IPS-15b (cell line): Measurements from ENCODE around the gene GATA5.

Experiments
- H3K27me3 ChIP-seq: one replicate; pipeline ENCODE4 v1.6.1; 2013; ENCODE audit warnings: low read length; ENCODE audit not compliant: control insufficient read depth, insufficient read depth
- H3K36me3 ChIP-seq: one replicate; pipeline ENCODE4 v1.6.1; 2013; ENCODE audit warnings: low read length; ENCODE audit not compliant: control insufficient read depth, insufficient read depth
- H3K4me1 ChIP-seq: one replicate; pipeline ENCODE4 v1.6.1; 2013; ENCODE audit warnings: mild to moderate bottlenecking, low read length; ENCODE audit not compliant: control insufficient read depth, insufficient read depth
- H3K4me3 ChIP-seq: one replicate; pipeline ENCODE4 v1.5.1; 2013; ENCODE audit warnings: low read depth, low read length
- H3K9ac ChIP-seq: one replicate; pipeline ENCODE4 v1.6.1; 2013; ENCODE audit warnings: low read depth, mild to moderate bottlenecking, low read length
- H3K9me3 ChIP-seq: one replicate; pipeline ENCODE4 v1.6.1; 2013; ENCODE audit warnings: mild to moderate bottlenecking, low read length; ENCODE audit not compliant: control insufficient read depth, insufficient read depth

The GATA5 gene

GRCh38 chr20:62455929-62456328, 19.9 kb downstream of the GATA5 start:
- Histone ChIP-seq H3K9me3 (no peaks in the 10 kb centered on the region), H3K4me3 (no peak overlapping the region), H3K9ac (no peak overlapping the region), H3K36me3 (no peaks in the 10 kb centered on the region), H3K4me1 (no peaks in the 10 kb centered on the region), H3K27me3 (no peaks in the 10 kb centered on the region)

GRCh38 chr20:62454904-62455636, 20.7 kb downstream of the GATA5 start:
- Histone ChIP-seq H3K9me3 (no peaks in the 10 kb centered on the region), H3K27me3 (no peaks in the 10 kb centered on the region), H3K36me3 (no peaks in the 10 kb centered on the region), H3K9ac (no peak overlapping the region), H3K4me3 (no peak overlapping the region), H3K4me1 (no peaks in the 10 kb centered on the region)

- Histone ChIP-seq H3K9me3 (no peaks in the 10 kb centered on the region), H3K4me3 (no peak overlapping the region), H3K27me3 (no peaks in the 10 kb centered on the region), H3K4me1 (no peaks in the 10 kb centered on the region), H3K36me3 (no peaks in the 10 kb centered on the region), H3K9ac (no peak overlapping the region)
Measured at GRCh38 chr20:62453186-62453808, 22.5 kb downstream of the GATA5 start.

- no peaks in the 10 kb centered on the region for H3K4me1 ChIP-seq
- H3K27me3 ChIP-seq = no peaks in the 10 kb centered on the region
- no peaks in the 10 kb centered on the region for H3K9me3 ChIP-seq
Measured at GRCh38 chr20:62452475-62453095, 23.2 kb downstream of the GATA5 start.

GRCh38 chr20:62451970-62452369, 23.8 kb downstream of the GATA5 start:
- Histone ChIP-seq H3K4me3 (no peak overlapping the region), H3K4me1 (no peaks in the 10 kb centered on the region), H3K9me3 (no peaks in the 10 kb centered on the region), H3K9ac (no peak overlapping the region), H3K36me3 (no peaks in the 10 kb centered on the region), H3K27me3 (no peaks in the 10 kb centered on the region)

More at GRCh38 chr20:62452475-62453095, 23.2 kb downstream of the GATA5 start:
- no peak overlapping the region for H3K4me3 ChIP-seq
- H3K36me3 ChIP-seq = no peaks in the 10 kb centered on the region
- no peak overlapping the region for H3K9ac ChIP-seq

- no peaks in the 10 kb centered on the region for H3K4me1 ChIP-seq
- H3K9ac ChIP-seq = no peak overlapping the region
- H3K9me3 ChIP-seq = no peaks in the 10 kb centered on the region
- no peaks in the 10 kb centered on the region for H3K27me3 ChIP-seq
- no peak overlapping the region for H3K4me3 ChIP-seq
- no peaks in the 10 kb centered on the region for H3K36me3 ChIP-seq
Measured at GRCh38 chr20:62451156-62451767, 24.5 kb downstream of the GATA5 start.

GRCh38 chr20:62449951-62450691, 25.7 kb downstream of the GATA5 start:
- H3K9ac ChIP-seq = no peak overlapping the region
- no peaks in the 10 kb centered on the region for H3K9me3 ChIP-seq
- no peak overlapping the region for H3K4me3 ChIP-seq
- no peaks in the 10 kb centered on the region for H3K4me1 ChIP-seq
- no peaks in the 10 kb centered on the region for H3K27me3 ChIP-seq
- no peaks in the 10 kb centered on the region for H3K36me3 ChIP-seq

- no peak overlapping the region for H3K9ac ChIP-seq
- H3K4me1 ChIP-seq = no peaks in the 10 kb centered on the region
- H3K4me3 ChIP-seq = no peak overlapping the region
- no peaks in the 10 kb centered on the region for H3K36me3 ChIP-seq
- H3K9me3 ChIP-seq = no peaks in the 10 kb centered on the region
- no peaks in the 10 kb centered on the region for H3K27me3 ChIP-seq
Measured at GRCh38 chr20:62448788-62449187, 27.0 kb downstream of the GATA5 start.

GRCh38 chr20:62448038-62448437, 27.8 kb downstream of the GATA5 start:
- Histone ChIP-seq H3K4me1 (no peaks in the 10 kb centered on the region), H3K4me3 (no peak overlapping the region), H3K27me3 (no peaks in the 10 kb centered on the region), H3K36me3 (no peaks in the 10 kb centered on the region), H3K9me3 (no peaks in the 10 kb centered on the region), H3K9ac (no peak overlapping the region)

GRCh38 chr20:62446888-62447869, 28.6 kb downstream of the GATA5 start:
- no peak overlapping the region for H3K4me3 ChIP-seq
- no peaks in the 10 kb centered on the region for H3K36me3 ChIP-seq
- no peaks in the 10 kb centered on the region for H3K27me3 ChIP-seq
- H3K9ac ChIP-seq = no peak overlapping the region
- H3K4me1 ChIP-seq = no peaks in the 10 kb centered on the region
- no peaks in the 10 kb centered on the region for H3K9me3 ChIP-seq
